Dermis microvascular lymphatic vessel endothelial cell (primary cell): Measurements from ENCODE around the gene TMEM132C. TPM values are rescaled to one million over a fixed set of nuclear protein-coding genes. Genes with fewer than 3 reads are reported as not detected.

Source experiments
- DNase-seq, 2 donors: peaks; one replicate each; pipeline versions ENCODE4 v3.0.0 to v3.0.0-alpha.2; 2010; ENCODE audit warnings: low read depth in 2 of 2
- total RNA-seq: library from RNA; depleted of rRNA; stranded (reverse); fragments of >200 nt; gene quantifications from 2 replicates; pipeline ENCODE4 v1.2.1, GENCODE V29; 2014

The TMEM132C gene
- total RNA-seq, 1 donor from 2014 or later, result not detected

GRCh38 chr12:128607641-128608040 lies 340.7 kb downstream of the TMEM132C start:
- no peak for DNase-seq

DNA sequence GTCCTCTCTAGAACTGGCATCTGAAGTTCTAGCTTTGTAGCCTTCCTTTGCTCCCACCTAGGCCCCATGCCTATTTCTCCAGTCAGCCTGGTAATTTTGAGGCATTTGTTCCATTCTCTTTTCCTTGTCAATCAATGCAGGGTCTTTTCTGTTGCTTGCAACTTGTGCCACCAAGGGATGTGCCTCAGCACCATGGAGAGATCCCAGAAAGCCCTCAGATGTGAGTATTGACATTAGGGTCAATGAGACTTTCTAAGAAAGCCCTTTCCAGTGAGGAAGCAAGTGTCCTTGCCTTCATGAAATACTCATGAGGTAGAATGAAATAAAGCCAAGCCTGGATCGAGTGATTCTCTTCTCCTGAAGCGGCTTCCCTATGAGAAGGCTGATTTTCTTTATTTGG lies 342.9 kb downstream of the TMEM132C start:
- DNase-seq, result no peak

- no peak for DNase-seq
Measured at GRCh38 chr12:128611736-128612135, 344.8 kb downstream of the TMEM132C start.

DNA sequence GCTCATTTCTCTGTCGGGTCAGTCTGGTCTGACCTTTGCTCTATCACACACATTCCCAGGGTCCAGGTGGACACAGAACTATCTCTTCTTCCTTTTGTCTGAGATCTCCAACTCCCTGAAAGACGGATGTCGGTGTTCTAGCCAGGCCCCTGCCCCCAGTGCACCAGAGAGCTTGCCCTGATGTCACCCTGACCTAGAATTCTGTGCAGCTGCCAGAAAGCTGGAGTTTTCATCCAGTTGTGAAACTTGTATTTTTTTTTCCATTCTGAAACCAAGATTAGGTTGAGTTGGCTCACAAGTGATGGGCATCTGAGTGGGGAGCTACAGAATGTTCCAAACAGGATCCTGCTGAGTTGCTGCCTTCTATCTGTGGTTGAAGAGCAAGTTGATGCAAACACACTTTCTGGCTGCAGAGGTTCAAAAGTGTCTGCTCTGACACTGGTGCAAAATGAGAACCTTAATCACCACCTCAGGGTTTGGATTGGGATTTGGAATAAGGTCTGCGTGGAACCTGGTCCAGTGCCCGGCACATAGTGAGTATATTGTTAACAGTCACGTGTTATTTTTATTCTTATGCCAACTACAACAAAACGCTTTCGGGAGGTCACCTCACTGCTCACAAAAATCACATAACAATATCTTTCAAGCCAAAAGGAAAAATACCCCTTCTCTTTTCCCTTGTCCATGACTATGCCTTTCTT lies 345.3 kb downstream of the TMEM132C start:
- no peak for DNase-seq

DNA sequence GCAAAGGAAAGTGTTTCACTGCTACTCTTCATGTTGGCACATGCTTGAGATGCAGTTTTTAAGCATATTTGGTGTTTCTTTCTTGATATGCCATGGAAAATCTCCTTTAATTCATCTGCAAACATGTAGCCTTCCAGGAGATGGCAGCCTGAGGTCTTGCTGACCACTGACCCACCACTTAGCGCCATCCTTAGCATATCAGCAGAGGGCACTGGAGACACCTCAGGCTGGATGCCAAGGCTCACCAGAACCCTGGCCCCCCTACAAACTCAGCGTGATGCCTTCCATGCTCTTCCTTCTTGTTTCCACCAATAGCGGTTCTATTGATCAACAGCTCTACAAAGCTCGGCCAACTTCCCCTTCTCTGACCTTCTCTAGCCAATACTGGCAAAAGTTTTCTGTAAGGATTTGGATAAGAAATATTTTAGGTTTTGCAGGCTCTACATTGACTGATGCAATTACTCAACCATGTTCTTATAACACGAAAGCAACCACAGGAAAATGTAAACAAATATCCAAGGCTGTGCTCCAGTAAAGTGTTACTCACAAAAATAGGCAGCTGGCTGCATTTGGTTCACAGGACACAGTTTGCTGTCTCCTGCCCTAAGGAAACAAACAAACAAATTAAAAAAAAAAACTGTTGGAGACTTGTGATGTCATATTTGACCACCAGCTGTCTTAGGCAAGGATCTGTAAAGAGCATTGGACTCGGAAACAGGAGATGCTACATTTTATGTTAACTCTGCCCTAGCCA lies 347.0 kb downstream of the TMEM132C start:
- DNase-seq, result no peak

DNA sequence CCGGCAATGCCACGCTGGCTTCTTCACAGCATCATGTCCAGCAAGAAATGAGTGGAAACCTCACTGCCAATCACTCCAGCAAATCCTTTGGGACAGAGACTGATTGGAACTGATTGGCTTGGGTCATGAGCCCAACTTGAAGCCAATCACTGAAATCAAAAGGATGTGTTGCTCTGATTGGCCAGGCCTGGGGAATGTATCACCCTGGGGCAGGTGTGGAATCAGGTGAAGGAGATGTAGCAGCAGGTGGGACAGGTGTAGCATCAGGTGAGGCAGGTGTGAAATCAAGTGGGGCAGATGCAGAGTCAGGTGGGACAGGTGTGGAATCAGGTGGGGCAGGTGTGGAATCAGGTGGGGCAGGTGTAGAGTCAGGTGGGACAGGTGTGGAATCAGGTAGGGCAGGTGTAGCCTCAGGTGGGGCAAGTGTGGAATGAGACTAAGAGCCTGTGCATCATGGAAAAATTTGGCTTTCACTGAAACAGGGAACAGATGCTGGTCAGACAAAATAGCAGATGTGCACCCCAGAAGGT lies 350.4 kb downstream of the TMEM132C start:
- no peak for DNase-seq

DNA sequence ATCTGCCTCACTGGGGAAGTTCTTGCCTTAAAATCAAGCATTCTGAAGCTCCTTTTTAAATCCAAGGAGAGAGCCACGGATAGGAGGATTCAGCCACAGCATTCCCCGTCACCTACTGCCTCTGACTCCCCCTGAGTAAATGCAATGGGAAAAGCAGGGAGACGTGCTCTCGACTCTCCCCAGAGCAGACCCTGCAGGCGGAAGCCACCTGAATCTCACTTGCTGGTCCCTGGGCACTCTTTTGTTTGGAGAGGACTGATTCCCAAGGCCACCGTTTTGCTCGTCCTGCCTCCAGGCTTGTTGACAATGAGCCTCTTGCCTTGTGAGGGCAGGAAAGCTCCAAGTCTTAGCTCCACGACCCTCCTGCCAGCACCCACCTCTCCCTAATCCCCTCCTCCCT lies 352.3 kb downstream of the TMEM132C start:
- no peak for DNase-seq

- DNase-seq, result no peak
Measured at GRCh38 chr12:128621304-128621703, 354.3 kb downstream of the TMEM132C start.

DNA sequence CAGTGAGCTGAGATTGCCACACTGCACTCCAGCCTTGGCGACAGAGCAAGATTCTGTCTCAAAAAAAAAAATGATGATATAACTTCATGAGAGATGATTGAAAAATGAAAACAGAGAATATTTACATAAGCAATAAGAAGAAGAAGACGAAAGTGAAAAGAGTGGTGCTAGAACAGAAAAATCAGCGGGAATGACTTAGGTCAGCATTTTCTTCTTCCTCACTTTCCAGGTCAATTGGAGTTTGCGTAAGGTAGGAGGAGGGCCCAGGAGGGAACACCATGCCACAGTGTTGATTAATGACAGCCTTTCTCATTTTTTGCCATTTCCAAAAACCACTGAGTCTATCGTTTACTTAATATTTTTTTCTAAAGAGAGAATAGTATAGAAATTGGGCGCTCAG lies 356.8 kb downstream of the TMEM132C start:
- no peak for DNase-seq

DNA sequence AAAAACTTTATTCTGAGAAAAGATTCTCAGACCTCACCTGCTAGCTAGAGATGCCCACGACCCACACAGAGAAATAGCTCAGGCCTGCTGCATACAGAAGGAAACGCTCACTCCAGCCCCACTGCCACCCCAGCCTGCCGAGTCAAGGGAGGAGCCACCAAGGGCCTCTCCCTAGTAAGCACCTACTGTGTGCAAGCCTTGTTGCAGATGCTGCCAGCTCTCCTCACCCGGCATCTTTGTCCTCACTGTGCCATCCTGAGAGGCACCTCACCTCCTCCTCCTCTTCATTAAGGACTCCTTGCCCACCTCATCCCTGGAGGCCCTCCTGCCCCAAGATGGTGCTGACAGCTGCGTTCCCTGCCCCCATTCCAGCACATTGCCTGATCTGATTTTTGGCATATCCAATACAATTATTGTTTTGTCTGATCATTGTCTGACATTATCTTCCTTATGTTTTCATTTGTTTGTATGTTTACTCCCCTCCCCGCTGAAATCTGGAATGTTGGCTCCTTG lies 359.9 kb downstream of the TMEM132C start:
- DNase-seq, result no peak

GRCh38 chr12:128627659-128628058 lies 360.7 kb downstream of the TMEM132C start:
- no peak for DNase-seq

DNA sequence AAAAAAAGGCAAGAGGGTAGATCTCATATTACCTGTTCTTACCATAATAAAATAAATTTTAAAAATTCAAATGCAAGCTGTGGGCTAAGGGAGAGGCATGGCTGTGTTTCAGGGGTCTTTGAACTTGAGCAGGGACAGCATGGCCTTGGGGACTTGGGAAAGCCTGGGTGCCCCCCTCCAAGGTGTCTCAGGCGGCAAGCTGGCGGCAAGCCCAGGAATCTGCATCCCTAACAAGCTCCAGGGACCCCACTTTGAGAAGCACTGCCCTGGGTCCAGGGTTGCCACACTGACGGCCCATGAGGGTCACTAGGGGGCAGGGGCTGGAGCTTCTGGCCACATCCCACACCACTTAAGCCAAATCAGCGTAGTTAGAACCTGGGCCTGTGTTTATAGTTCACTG lies 363.0 kb downstream of the TMEM132C start:
- no peak for DNase-seq

- no peak for DNase-seq
Measured at GRCh38 chr12:128637642-128638606, 371.0 kb downstream of the TMEM132C start.

DNA sequence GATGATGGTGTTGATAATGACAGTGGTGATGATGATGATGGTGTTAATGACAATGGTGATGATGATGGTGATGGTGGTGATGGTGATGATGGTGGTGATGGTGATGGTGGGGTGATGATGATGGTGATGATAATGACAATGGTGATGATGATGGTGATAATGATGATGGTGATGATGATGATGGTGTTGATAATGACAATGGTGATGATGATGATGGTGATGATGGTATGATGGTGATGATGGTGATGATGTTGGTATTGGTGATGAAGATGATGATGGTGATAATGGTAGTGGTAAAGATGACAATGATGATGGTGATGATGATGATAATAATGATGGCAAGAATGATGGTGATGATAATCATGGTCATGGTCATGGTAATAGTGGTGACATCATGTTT lies 372.1 kb downstream of the TMEM132C start:
- DNase-seq, result no peak

- DNase-seq, result no peak
Measured at GRCh38 chr12:128643155-128643554, 376.2 kb downstream of the TMEM132C start.

- DNase-seq, result no peak
Measured at GRCh38 chr12:128644664-128645296, 377.8 kb downstream of the TMEM132C start.

- no peak for DNase-seq
Measured at GRCh38 chr12:128649902-128650301, 382.9 kb downstream of the TMEM132C start.

GRCh38 chr12:128652136-128652751 lies 385.3 kb downstream of the TMEM132C start:
- no peak for DNase-seq

DNA sequence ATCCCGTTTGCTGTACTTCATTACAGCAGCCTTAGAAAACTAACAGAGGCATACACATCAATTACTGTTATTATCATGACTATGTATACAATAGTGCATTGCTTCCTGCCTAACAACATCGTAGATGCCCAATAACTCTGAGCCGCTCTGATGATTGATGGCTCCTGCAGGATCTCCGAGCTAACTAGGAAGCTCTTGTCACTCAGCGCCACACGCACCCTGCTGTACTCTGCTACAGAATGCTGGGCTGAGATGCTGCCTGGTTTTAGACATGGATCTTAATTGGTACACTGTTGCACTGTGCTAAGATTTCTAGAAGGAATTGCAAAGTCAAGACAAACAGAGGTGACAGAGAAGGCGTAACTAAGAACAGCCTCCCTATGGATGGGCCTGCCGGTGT lies 387.5 kb downstream of the TMEM132C start:
- no peak for DNase-seq

- no peak for DNase-seq
Measured at GRCh38 chr12:128657378-128657777, 390.4 kb downstream of the TMEM132C start.
